CD4-positive, alpha-beta T cell treated with Interleukin-6 at 100 ng/mL for 8 hours (primary cell): ENCODE measurements around the gene MRPL1.
"Not testable (repeated sequence)": the region's sequence is repeated elsewhere in the genome, so short reads cannot be mapped to it uniquely, and the experiment has no call there.

ENCODE experiments used
- DNase-seq: peaks from one replicate; pipeline ENCODE4 v3.0.0-alpha.2; 2020; ENCODE audit warnings: mixed read lengths, low spot score

The MRPL1 gene

DNA sequence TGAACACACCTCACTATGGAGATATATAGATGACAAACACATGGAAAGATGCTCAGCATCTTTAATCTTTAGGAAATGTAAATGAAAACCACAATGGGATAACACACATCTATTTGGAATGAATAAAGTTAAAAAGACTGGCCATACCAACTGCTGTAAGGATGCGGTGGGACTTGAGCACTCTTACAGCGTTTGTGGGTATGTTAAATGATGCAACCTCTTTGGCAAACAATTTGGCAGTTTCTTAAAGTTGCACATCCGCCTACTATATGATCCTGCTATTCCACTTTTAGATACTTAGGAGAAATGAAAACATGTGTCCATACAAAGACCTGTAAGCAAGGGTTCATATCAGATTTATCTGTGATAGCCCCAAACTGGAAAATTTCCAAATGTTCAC lies 50.7 kb downstream of the MRPL1 start:
- no peak for DNase-seq

DNA sequence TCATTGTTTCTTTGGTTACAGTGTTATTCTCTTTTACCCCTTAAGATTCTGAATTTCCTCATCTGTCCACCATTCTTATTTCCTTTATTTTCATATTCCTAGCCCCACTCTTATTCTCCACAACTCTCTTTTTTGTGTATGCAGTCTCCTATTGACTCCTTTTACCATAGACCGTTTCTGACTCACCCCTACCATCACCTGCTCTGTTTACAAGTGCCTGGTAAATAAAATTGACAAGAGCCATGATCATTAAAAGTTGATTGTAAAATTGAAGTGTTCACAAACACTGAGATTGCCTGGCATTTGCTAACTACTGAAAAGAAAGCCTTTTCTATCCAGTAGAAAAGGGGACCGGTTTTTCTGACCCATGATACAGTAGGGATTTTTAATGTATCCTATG lies 54.4 kb downstream of the MRPL1 start:
- no peak for DNase-seq

DNA sequence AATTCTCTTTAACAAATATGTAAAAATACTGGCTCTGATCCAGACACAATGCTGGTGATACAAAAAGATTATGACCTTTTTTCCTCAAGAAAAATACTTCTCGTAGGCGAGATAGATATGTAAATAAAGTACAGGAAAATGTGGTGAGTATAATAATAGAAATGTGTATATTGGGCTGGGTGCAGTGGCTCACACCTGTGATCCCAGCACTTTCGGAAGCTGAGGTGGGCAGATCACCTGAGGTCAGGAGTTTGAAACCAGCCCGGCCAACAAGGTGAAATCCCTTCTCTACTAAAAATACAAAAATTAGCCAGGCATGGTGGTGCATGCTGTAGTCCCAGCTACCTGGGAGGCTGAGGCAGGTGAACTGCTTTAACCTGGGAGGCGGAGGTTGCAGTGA lies 55.0 kb downstream of the MRPL1 start:
- DNase-seq = no peak

DNA sequence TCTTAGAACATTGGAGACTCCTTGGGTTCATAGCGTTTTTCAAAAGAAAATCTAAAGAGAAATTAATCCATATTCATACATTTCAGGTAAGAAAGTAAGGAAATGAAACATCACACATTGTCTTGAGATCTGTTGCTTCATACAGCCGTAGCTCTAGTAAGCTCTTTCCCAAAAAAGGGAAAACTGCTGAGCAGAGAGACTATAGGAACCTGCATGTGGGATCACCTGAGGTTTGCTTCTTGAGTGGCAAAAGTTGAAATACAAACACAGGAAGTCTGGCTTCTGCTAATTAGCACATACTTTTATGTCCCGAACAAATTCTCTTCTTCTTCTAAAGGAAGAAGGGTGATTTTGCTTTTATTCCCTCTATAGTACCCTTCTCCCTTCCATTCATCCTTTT lies 57.7 kb downstream of the MRPL1 start:
- no peak for DNase-seq

DNA sequence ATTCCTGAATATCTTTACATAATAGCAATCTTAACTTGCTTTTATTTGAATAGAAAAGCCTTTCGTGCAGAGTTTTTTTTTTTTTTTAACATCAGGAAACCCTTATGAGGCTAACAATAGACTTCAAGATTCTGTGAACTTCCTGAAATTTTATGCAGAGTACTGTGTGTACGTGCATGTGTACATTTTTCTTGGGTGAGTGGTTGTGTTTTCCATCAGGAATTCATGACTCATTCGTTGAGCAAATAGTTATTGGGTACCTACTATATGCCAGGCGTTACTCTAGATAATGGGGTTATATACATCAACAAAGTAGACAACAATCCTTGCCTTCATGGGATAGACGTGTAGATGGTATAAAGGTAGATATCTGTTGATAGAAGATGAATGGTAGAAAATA lies 59.1 kb downstream of the MRPL1 start:
- no peak for DNase-seq

DNA sequence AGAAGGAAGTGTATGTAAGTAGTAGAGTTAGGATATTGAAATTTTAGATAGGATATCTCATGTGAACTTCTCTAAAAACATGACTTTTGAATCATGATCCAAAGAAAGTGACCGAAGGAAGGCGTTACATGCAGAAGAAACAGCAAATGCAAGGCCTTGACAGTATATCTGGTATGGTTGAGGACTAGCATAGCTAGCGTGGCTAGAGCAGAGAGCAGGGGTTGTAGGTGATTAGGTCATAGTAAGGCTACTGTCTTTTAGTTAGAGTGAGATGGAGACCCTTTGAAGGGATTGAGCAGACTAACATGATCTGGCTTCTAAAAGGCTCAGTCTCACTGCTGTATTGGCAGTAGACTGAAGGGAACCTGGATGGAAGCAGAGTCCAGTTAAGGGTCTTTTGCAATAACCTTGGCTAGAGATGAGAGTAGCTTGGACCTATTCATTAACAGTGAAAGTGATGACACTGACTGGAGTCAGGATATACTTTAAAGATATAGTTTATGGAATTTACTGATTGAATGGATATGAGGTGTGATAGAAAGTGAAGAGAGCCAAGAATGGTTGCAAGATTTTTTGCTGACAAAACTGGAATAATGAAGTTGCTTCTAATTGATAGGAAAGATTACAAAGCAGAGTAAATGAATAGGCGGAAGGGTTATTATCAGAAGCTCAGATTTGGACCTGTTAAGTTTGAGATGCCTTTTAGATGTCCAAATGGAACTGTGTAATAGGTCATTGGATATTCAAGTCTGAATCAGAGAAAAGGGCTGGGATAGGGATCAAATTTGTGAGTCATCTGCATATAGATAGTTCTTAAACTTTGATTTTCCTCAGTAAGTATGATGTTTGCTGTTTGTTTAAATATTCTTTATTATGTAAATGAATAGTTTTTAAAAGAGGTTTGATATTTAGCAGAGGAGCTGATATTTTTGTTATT lies 59.8 kb downstream of the MRPL1 start:
- DNase-seq = no peak

DNA sequence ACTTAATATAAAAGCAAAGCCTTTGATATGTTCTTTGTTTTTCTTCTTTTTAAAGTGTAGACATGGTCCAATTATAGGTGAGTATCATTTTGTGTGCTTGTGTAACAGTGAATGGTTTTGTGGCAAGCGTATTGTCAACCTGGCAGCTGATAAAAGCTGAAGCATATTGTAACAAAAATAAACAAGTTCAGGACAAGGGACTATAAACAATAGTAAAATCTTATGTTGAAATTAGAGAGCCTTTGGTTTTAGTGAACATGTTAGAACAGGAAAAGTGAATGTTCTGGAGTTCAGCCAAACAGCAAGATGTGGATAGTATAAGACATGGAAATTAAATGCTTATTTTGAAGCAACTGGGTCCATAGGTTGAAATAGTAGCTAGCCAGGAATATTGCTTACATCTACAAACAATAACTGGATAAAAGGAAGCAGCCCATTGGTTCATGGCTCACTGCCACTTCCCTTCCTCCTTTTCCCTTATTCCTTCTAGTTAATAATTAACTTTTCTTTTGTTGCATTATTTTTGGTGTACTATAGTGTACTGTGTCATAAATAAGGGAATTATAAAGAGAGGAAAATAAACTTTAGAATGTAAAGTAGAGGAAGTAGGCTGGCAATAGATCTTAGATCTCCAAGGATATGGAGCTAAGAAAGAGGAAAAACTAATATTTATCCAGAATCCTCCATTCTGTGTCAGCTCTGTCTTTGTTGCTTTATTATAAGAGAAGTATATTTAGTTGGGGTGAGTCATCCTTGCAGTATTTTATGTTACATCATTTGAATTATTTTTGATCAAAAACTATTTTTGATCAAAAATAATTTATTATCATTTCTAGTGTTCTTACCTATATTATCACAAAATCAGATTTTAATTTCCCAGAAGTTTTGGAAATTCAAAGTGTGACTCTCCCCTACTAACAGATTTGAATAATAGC lies 65.6 kb downstream of the MRPL1 start:
- DNase-seq = no peak

DNA sequence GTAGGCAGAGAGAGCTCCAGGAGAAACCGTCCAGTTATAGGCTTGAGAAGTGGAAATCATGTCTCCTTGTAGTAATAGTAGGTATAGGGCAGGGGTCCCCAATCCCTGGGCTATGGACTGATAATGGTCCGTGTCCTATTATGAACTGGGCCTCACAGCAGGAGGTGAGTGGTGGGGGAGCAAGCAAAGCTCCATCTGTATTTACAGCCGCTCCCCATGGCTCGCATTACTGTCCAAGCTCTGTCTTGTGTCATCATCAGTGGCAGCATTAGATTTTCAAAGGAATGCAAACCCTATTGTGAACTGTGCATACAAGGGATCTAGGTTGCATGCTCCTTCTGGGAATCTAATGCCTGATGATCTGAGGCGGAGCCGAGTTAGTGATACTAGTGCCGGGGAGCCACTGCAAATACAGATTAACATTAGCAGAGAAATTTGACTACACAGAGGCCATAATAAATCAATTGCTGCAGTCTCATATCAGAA lies 67.6 kb downstream of the MRPL1 start:
- DNase-seq = no peak

DNA sequence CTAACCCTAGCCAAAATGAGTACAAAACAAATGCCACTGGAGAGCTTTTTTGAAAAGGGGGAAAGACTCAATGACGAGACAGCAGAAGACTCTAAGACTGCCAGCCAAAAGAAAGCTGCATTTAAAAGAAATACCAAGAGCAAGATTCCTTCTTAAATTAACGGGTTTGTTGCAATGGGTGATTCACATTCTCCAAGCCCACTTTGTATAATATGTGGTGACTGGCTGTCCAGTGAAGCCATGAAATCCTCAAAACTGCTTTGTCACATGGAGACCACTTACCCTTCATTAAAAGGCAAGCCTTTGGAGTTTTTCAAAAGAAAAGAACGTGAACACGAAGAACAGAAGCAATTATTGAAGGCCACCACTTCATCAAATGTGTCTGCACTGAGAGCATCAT lies 68.2 kb downstream of the MRPL1 start:
- no peak for DNase-seq

DNA sequence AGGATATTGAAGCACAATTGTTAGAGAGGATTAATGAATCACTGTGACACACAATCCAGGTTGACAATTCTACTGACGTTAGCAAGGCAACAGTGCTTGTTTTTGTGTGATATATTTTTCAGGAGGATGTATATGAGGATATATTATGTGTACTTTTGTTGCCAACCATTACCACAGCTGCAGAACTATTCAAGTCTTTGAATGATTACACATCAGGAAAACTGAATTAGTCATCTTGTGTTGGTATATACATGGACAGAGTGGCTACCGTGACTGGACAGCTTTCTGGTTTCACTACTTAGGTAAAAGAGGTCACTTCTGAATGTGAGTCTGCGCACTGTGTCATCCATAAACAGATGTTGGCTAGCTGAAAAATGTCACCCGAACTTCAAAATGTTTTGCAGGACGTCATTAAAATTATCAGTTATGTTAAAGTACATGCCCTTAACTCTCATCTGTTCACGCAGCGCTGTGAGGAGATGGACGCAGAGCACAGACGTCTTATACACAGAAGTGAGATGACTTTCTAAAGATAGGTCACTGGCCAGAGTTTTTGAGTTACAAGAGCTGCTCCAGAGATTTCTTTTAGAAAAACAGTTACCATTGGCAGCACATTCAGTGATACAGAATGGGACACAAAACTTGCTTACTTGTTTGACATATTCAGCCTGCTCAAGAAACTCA lies 69.0 kb downstream of the MRPL1 start:
- DNase-seq = no peak

DNA sequence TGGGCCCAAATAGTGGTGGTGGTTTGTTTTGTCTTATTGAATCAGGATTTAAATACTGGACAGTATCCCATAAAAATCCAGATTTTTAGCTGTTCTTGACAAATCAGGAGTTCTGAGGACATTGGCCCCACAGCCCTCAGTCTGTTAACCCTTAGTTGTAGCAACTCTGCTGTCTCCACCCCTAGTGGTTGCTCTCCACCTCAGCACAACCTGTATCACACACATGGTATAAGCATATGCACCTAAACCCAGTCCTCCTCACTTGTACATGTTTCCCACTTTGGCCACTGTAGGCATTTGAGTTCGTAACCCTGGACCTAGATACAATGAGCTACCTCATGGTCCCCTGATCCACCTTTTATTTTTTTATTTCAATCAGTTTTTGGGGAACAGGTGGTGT lies 75.9 kb downstream of the MRPL1 start:
- no peak for DNase-seq

DNA sequence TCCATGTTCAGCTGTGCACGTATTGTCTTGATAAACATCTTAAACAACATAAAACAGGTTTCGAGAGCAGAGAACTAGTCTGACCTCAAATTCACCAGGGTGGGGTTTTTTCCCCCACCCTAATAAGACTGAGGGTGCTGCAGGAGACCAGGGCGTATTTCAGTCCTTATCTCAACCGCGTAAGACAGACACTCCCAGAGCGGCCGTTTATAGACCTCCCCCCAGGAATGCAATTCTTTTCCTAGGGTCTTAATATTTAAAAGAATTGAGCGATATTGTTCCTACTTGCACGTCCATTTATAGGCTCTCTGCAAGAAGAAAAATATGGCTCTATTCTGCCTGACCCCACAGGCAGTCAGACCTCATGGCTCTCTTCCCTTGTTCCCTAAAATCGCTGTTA lies 83.3 kb downstream of the MRPL1 start:
- not testable (repeated sequence) for DNase-seq

DNA sequence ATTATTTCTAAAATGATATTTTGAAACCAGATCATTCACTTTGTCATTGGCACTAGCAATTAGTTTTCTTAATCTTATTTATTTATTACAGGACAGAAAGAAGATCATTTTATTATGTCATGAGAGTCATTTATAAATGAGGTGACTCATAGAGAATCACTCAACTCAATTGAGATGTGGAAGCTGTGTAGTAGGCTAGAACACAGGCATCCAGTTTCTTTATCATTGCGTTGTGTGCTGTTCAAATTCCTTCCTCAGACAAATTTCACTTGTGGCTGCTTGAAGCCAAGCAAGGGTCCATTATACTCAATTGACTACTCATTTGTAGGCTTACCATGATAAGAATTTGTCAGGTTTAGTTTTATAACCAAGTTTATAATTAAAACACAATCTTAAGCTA lies 87.6 kb downstream of the MRPL1 start:
- no peak for DNase-seq

DNA sequence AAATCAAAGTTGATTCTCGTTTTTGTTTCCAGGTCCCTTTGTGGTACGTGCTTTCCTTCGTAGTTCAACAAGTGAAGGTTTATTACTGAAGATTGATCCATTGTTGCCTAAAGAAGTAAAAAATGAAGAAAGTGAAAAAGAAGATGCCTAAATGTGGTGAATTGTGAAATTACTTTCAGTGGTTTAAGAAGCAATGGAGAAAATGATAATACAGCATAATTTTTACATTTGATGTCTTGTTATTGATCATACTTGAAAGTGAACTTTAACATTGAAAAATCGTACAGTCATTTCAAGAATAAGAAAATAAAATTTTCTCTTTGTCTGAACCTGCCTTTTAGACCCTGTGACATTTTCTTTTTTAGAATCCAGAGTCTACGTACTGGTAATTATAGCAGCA lies 89.8 kb downstream of the MRPL1 start:
- DNase-seq = no peak

DNA sequence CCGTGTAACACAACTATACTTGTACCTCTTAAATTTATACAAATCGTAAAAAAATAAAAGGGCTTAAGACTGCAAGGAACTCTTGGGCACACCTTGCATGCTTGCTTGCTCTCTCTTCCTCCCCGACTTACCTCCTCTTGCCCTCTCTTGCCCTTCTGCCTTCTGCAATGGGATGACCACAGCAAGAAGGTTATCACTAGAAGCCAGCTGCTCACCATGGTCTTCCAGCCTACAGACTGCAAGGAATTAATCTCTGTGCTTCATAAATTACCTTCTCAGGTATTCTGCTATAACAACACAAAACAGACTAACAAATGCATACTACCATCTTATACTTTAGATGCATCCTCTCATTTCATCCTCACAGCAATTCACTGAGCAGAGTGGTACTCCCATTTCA lies 92.1 kb downstream of the MRPL1 start:
- no peak for DNase-seq

DNA sequence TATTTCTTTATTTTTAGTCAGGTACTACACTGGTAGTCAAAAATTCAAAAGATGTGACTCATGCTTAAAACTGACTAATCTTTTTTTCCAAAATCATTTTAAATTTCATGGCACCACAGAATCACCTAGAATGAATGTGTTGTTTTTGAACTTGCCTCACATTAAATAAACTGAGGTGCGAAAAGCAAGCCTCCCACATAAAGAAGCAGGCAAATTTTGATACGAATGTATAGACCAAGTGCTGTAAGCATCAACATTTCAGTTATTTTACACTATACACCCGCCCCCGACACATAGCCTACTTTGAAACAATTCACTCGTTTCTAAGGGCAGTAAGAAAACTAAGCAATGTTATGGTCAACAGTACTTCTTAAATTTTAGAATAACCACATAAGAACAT lies 94.3 kb downstream of the MRPL1 start:
- no peak for DNase-seq

DNA sequence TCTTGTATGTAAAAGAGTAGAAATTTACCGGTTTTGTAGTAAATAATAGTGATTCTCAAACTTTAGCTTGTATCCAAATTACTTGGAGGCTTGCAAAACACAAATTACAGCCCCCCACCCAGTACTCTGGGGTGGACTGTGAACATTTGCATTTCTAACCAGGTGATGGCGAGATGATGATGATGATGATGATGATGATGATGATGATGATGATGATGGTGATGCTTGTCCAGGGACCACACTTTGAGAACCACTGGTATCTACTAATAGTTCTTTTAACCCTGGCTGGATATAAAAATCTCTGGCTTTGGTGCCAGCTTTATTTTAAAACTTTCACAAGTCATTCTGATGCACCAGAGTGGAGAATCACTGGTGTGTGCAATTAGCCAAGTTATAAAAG lies 96.3 kb downstream of the MRPL1 start:
- no peak for DNase-seq

DNA sequence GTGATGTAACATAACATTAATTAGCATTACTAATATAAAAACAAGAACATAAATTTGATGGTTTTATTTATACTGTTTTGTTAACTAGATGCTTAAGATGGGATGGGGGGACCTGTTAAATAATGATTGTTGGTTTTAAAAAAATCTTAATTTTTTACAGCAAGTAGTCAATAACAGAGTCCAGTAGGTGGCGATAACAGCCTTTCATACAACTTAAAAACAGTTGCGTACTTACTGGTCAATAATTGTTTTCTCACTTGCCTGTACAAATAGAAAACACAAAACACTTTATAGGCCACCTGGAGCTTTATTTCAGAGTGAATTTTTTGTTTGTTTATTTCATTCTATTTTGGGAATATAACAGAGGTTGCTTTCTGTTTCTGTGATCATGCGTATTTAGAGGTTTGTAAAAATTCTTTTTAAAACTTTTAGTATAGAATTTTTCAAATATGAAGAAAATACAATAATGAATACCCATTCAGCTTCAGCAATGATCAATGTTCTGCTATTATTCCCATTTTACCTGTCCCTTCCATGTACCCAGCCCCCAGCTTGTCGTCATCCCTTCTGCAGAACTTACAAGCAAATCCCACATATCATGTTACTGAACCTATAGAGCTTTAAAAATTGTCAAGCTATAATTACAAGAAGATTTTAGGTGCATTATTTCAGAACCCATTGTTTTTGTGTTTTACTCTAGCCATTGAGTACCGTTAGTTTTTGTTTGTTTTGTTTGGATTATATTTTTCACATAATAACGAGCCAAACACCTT lies 97.1 kb downstream of the MRPL1 start:
- DNase-seq = peak; percentile 17

DNA sequence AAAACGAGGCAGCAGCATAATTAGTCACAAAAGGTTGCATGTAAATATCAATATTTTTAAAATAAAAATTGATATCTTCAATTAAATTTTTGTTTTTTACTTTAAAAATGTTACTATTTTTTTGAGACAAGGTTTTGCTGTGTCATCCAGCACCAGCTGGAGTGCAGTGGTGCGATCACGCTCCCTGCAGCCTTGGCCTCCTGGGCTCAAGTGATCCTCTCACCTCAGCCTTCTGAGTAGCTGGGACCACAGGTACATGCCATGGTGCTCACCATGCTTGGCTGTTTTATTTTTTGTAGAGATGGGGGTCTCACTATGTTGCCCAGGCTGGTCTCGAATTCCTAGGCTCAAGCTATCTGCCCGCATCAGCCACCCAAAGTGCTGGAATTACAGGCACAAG lies 97.7 kb downstream of the MRPL1 start:
- no peak for DNase-seq

DNA sequence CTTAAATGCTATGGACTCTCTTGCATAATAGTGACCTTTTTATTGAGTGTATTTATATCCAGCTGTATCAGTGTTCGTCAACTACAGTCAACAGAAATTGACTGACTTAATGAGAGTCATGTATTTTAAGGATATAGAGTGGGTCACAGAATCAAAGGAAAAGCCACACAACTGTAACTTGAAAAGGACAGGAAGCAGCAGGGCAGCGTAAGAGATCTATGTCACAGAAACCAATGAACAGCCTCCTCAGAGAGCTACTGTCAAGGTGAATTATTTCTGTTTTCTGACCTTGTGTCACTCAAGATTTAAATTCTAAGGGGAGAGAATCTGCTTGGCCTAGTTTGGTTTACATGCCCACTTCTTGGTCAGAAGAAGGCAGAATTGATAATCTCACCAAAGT lies 100.4 kb downstream of the MRPL1 start:
- DNase-seq = no peak

DNA sequence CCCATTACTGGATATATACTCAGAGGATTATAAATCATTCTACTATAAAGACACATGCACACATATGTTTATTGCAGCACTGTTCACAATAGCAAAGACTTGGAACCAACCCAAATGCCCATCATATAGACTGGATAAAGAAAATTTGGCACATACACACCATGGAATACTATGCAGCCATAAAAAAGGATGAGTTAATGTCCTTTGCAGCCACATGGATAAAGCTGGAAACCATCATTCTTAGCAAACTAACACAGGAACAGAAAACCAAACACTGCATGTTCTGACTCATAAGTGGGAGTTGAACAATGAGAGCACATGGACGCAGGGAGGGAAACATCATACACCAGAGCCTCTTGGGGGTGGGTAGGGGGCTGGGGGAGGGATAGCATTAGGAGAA lies 111.0 kb downstream of the MRPL1 start:
- not testable (repeated sequence) for DNase-seq
